H1 (cell line): ENCODE data around the gene HDHD5. TPM values are rescaled to one million over a fixed set of nuclear protein-coding genes. Genes with fewer than 3 reads are reported as not detected.

Experiments
- CTCF ChIA-PET: fragments of 300-600 bp; sonication (Branson Sonifier 250); formaldehyde crosslinking; loops from one replicate; lab custom pipeline; 2021; ENCODE audit not compliant: partially characterized antibody; lab: Charles Lee
- POLR2A ChIA-PET: fragments of 300-600 bp; sonication (Branson Sonifier 250); formaldehyde crosslinking; loops from one replicate; lab custom pipeline; 2021; ENCODE audit warnings: inconsistent platforms; ENCODE audit not compliant: partially characterized antibody; lab: Charles Lee
- DNase-seq, 2 experiments: peaks; one replicate each; pipeline versions ENCODE4 v3.0.0 to v3.0.0-alpha.2; 2010 to 2022; ENCODE audit warnings: low spot score in 2 of 2, low read depth in 1 of 2, mixed read lengths in 1 of 2
- FAIRE-seq: peaks from 2 replicates; lab custom pipeline; 2011; peaks lifted over from hg19 to GRCh38; lab: Jason Lieb, UNC
- H2AFZ ChIP-seq: 2 replicates; pipeline ENCODE4 v1.8.1; 2012; ENCODE audit warnings: low read length, inconsistent platforms
- H2AK5ac ChIP-seq: 2 replicates; pipeline ENCODE4 v1.6.1; 2013; ENCODE audit warnings: low read depth, low read length
- H2BK120ac ChIP-seq: replicated peaks from 2 replicates; pipeline ENCODE3; 2013; ENCODE audit warnings: low read depth, low read length, inconsistent platforms
- H2BK12ac ChIP-seq: 2 replicates; pipeline ENCODE4 v1.6.1; 2013; ENCODE audit warnings: low read depth, low read length
- H2BK15ac ChIP-seq: 2 replicates; pipeline ENCODE4 v1.6.1; 2013; ENCODE audit warnings: low read length
- H2BK20ac ChIP-seq: 2 replicates; pipeline ENCODE4 v1.6.1; 2013; ENCODE audit warnings: low read length
- H2BK5ac ChIP-seq: 2 replicates; pipeline ENCODE4 v1.6.1; 2013; ENCODE audit warnings: low read depth, low read length
- H3K14ac ChIP-seq: 2 replicates; pipeline ENCODE4 v1.6.1; 2013; ENCODE audit warnings: inconsistent platforms; ENCODE audit not compliant: insufficient read length
- H3K18ac ChIP-seq: 2 replicates; pipeline ENCODE4 v1.6.1; 2013; ENCODE audit warnings: low read length; ENCODE audit errors: extremely low read depth
- H3K23ac ChIP-seq: 2 replicates; pipeline ENCODE4 v1.6.1; 2013; ENCODE audit warnings: inconsistent platforms; ENCODE audit not compliant: insufficient read length
- H3K23me2 ChIP-seq: 2 replicates; pipeline ENCODE4 v1.6.1; 2013; ENCODE audit warnings: low read depth, low read length
- H3K27ac ChIP-seq: 2 replicates; pipeline ENCODE4 v1.6.1; 2011; ENCODE audit warnings: low read depth, low read length, inconsistent platforms
- H3K27me3 ChIP-seq, 4 experiments: replicated peaks in 1 of 4; 1 replicate in 1 of 4; 2 replicates in 3 of 4; pipeline versions ENCODE4 v1.6.1 to v1.8.1; 2011 to 2013; ENCODE audit warnings: low read length in 3 of 4, mild to moderate bottlenecking in 3 of 4, inconsistent platforms in 2 of 4, mixed read lengths in 2 of 4, moderate library complexity in 1 of 4; ENCODE audit not compliant: control insufficient read depth in 3 of 4, insufficient read depth in 3 of 4; ENCODE audit errors: extremely low read depth in 1 of 4
- H3K36me3 ChIP-seq, 4 experiments: 2 replicates each; pipeline versions ENCODE4 v1.6.1 to v1.8.1; 2011 to 2013; ENCODE audit warnings: mild to moderate bottlenecking in 4 of 4, low read length in 3 of 4, moderate library complexity in 2 of 4, control low read depth in 1 of 4, inconsistent platforms in 1 of 4; ENCODE audit not compliant: insufficient read depth in 4 of 4, control insufficient read depth in 2 of 4
- H3K4ac ChIP-seq: replicated peaks from 2 replicates; pipeline ENCODE3; 2013; ENCODE audit warnings: low read length, low read depth, mixed read lengths, inconsistent platforms; ENCODE audit not compliant: insufficient read length
- H3K4me1 ChIP-seq, 4 experiments: replicated peaks in 1 of 4; 1 replicate in 1 of 4; 2 replicates in 3 of 4; pipeline versions ENCODE4 v1.6.1 to v1.8.1; 2011 to 2013; ENCODE audit warnings: low read length in 3 of 4, inconsistent platforms in 2 of 4, mixed read lengths in 1 of 4; ENCODE audit not compliant: insufficient read depth in 4 of 4, control insufficient read depth in 3 of 4
- H3K4me2 ChIP-seq, 2 experiments: 2 replicates each; pipeline versions ENCODE4 v1.6.1 to v1.8.1; 2011 to 2013; ENCODE audit warnings: low read depth in 2 of 2, low read length in 2 of 2, control low read depth in 1 of 2, inconsistent platforms in 1 of 2, mild to moderate bottlenecking in 1 of 2; ENCODE audit not compliant: insufficient read depth in 1 of 2
- H3K4me3 ChIP-seq, 4 experiments: fragments of 200-600, 300-600 bp in 1 of 4; sonication (generic), shearing (Covaris generic), sonication (Bioruptor Twin) in 1 of 4; 2 replicates each; pipeline versions ENCODE4 v1.5.1 to v1.8.1; 2011 to 2016; ENCODE audit warnings: low read length in 4 of 4, low read depth in 3 of 4, control low read depth in 2 of 4, inconsistent platforms in 2 of 4, mild to moderate bottlenecking in 2 of 4, mixed read lengths in 1 of 4, moderate library complexity in 1 of 4; ENCODE audit not compliant: insufficient read depth in 2 of 4; ENCODE audit errors: extremely low read depth in 1 of 4
- H3K56ac ChIP-seq: replicated peaks from 2 replicates; pipeline ENCODE3; 2013; ENCODE audit warnings: low read depth, mild to moderate bottlenecking, mixed read lengths, low read length, inconsistent platforms; ENCODE audit not compliant: insufficient read length
- H3K79me1 ChIP-seq: 2 replicates; pipeline ENCODE4 v1.6.1; 2013; ENCODE audit warnings: low read depth, low read length, control low read depth
- H3K79me2 ChIP-seq, 2 experiments: 2 replicates each; pipeline versions ENCODE4 v1.6.1 to v1.8.1; 2012 to 2013; ENCODE audit warnings: low read length in 2 of 2, mild to moderate bottlenecking in 2 of 2, inconsistent platforms in 1 of 2; ENCODE audit not compliant: insufficient read depth in 2 of 2, control insufficient read depth in 1 of 2
- H3K9ac ChIP-seq, 4 experiments: replicated peaks in 1 of 4; 1 replicate in 1 of 4; 2 replicates in 3 of 4; pipeline versions ENCODE4 v1.6.1 to v1.8.1; 2011 to 2013; ENCODE audit warnings: low read depth in 3 of 4, low read length in 3 of 4, control low read depth in 2 of 4, mild to moderate bottlenecking in 2 of 4, moderate library complexity in 2 of 4, inconsistent platforms in 1 of 4; ENCODE audit errors: extremely low read depth in 1 of 4
- H3K9me3 ChIP-seq, 2 experiments: 2 replicates each; pipeline versions ENCODE4 v1.6.1 to v1.8.1; 2012 to 2013; ENCODE audit warnings: mild to moderate bottlenecking in 2 of 2, moderate library complexity in 2 of 2, control low read depth in 1 of 2, inconsistent platforms in 1 of 2, low read depth in 1 of 2, low read length in 1 of 2, mixed read lengths in 1 of 2; ENCODE audit not compliant: insufficient read depth in 2 of 2
- H4K20me1 ChIP-seq, 2 experiments: replicated peaks in 1 of 2; 2 replicates each; pipeline versions ENCODE3 to v1.8.1; 2011 to 2013; ENCODE audit warnings: inconsistent platforms in 2 of 2, low read length in 2 of 2, mild to moderate bottlenecking in 1 of 2; ENCODE audit not compliant: insufficient read depth in 2 of 2, control insufficient read depth in 1 of 2
- H4K5ac ChIP-seq: 2 replicates; pipeline ENCODE4 v1.6.1; 2013; ENCODE audit warnings: low read length, low read depth, mixed read lengths, inconsistent platforms; ENCODE audit not compliant: insufficient read length
- H4K8ac ChIP-seq: 2 replicates; pipeline ENCODE4 v1.8.0; 2013; ENCODE audit warnings: mild to moderate bottlenecking, moderate library complexity, low read length, inconsistent platforms; ENCODE audit not compliant: insufficient read depth; ENCODE audit errors: extremely low read depth
- H4K91ac ChIP-seq: replicated peaks from 2 replicates; pipeline ENCODE3; 2013; ENCODE audit warnings: low read length, mixed read lengths, inconsistent platforms; ENCODE audit not compliant: insufficient read length
- ATF3 ChIP-seq: IDR thresholded peaks from 2 replicates; pipeline ENCODE4 v1.6.1; 2011; ENCODE audit warnings: low read depth, mild to moderate bottlenecking, low read length; ENCODE audit not compliant: insufficient read depth
- CHD1 ChIP-seq: IDR thresholded peaks from 2 replicates; pipeline ENCODE4 v1.6.1; 2012; ENCODE audit warnings: low read depth, low read length, improper control_type of control experiment
- E2F6 ChIP-seq: IDR thresholded peaks from 2 replicates; pipeline ENCODE4 v1.6.1; 2012; ENCODE audit warnings: inconsistent platforms
- EGR1 ChIP-seq: IDR thresholded peaks from 2 replicates; pipeline ENCODE4 v1.6.1; 2011; ENCODE audit warnings: low read depth, low read length, borderline replicate concordance
- HDAC2 ChIP-seq, 2 experiments: fragments of 300-600 bp in 1 of 2; sonication (generic) in 1 of 2; IDR thresholded peaks; 2 replicates each; pipeline ENCODE4 v1.6.1; 2011 to 2012; ENCODE audit warnings: low read depth in 2 of 2, low read length in 2 of 2, mild to moderate bottlenecking in 2 of 2, moderate library complexity in 2 of 2, borderline replicate concordance in 1 of 2, inconsistent platforms in 1 of 2
- HDAC6 ChIP-seq: IDR thresholded peaks from one replicate; pipeline ENCODE4 v1.7.1; 2012; ENCODE audit warnings: low read depth, mild to moderate bottlenecking, inconsistent platforms, low read length, moderate library complexity
- NANOG ChIP-seq: IDR thresholded peaks from 2 replicates; pipeline ENCODE4 v1.6.1; 2011; ENCODE audit warnings: low read length, low read depth, mild to moderate bottlenecking, inconsistent platforms; ENCODE audit not compliant: insufficient read depth, poor library complexity, severe bottlenecking
- NRF1 ChIP-seq: IDR thresholded peaks from 2 replicates; pipeline ENCODE4 v1.6.1; 2011; ENCODE audit warnings: mild to moderate bottlenecking, low read depth, low read length, improper control_type of control experiment
- POU5F1 ChIP-seq: IDR thresholded peaks from 2 replicates; pipeline ENCODE4 v1.6.1; 2011; ENCODE audit warnings: low read depth, mild to moderate bottlenecking, low read length, moderate library complexity
- RXRA ChIP-seq: IDR thresholded peaks from 2 replicates; pipeline ENCODE4 v1.6.1; 2011; ENCODE audit warnings: low read depth, mild to moderate bottlenecking, low read length, moderate library complexity; ENCODE audit not compliant: insufficient read depth
- TCF12 ChIP-seq: IDR thresholded peaks from 2 replicates; pipeline ENCODE4 v1.6.1; 2011; ENCODE audit warnings: low read depth, mild to moderate bottlenecking, low read length
- TEAD4 ChIP-seq: IDR thresholded peaks from 2 replicates; pipeline ENCODE4 v1.6.1; 2012; ENCODE audit warnings: low read depth, low read length, inconsistent platforms, mixed read lengths
- WGBS, 2 experiments: shearing (Covaris generic) in 1 of 2; methylation state at CpG; one replicate each; pipeline versions ENCODE4 v1.1.6 to v1.1.7; 2013 to 2015; ENCODE audit warnings: low lambda C conversion rate in 2 of 2, mixed read lengths in 2 of 2, inconsistent platforms in 1 of 2, low coverage in 1 of 2, missing lambda C conversion rate in 1 of 2; ENCODE audit not compliant: insufficient replicate concordance in 2 of 2, insufficient coverage in 1 of 2, insufficient read length in 1 of 2; ENCODE audit errors: extremely low coverage in 1 of 2, missing lambda C conversion rate in 1 of 2; 5-methylcytosine and 5-hydroxymethylcytosine counted together
- polyA plus RNA-seq, 7 experiments: library from polyadenylated mRNA; depleted of rRNA in 3 of 7; stranded (reverse) in 5 of 7; unstranded in 2 of 7; fragments of >200 nt in 5 of 7; fragments of 200-250 nt in 2 of 7; gene quantifications; 1 replicate in 5 of 7; 2 replicates in 1 of 7; 4 replicates in 1 of 7; pipeline versions ENCODE4 v1.2.1 to v1.2.3, GENCODE V29; 2011 to 2013; ENCODE audit warnings: missing spikeins in 2 of 7, mixed read lengths in 2 of 7
- total RNA-seq: library from RNA; stranded (reverse); fragmentation: NEBNext Ultra II Directional; extraction: Animal tissue kit (Norgen Biotek cat#: 25700); gene quantifications from 2 replicates; pipeline ENCODE4 v1.2.1, GENCODE V29; 2021

The HDHD5 gene
- total and polyA plus RNA-seq, 2 of the 8 experiments (the other 6 are each of a cell fraction or from before 2014, with no cell fraction given), result 68.3 to 123 TPM

- Histone ChIP-seq H2AFZ (no peak overlapping the region), H2BK5ac (no peak overlapping the region), H4K20me1 (peaks cover 2 to 13% of the 10 kb centered on the region in 2 experiments), H2BK120ac (no peak overlapping the region), H3K27ac (no peak overlapping the region), H3K36me3 (no peaks in the 10 kb centered on the region), H3K4me2 (no peak overlapping the region), H3K9me3 (no peaks in the 10 kb centered on the region), H3K56ac (no peak overlapping the region), H4K5ac (no peak overlapping the region), H2BK12ac (no peak overlapping the region), H2BK15ac (no peak overlapping the region), H2BK20ac (no peak overlapping the region), H2AK5ac (no peak overlapping the region), H3K9ac (no peak overlapping the region), H4K8ac (no peak overlapping the region), H3K23ac (no peak overlapping the region), H3K27me3 (no peaks in the 10 kb centered on the region), H3K14ac (no peak overlapping the region), H3K18ac (no peak overlapping the region), H3K4me3 (no peak overlapping the region), H3K4ac (no peak overlapping the region), H3K79me2 (peaks cover 32 to 95% of the 10 kb centered on the region in 2 experiments), H4K91ac (no peak overlapping the region), H3K23me2 (peaks cover 1% of the 10 kb centered on the region; the same call in 1 of the 2 replicates), H3K79me1 (peaks cover 20% of the 10 kb centered on the region), H3K4me1 (peaks cover 0 to 4% (median 2%) of the 10 kb centered on the region in 4 experiments; a peak in 4 of 7 replicates)
- CTCF ChIA-PET, result interaction anchor here (0.9 to 1.4 kb wide), 2 partner anchors 12 to 19 kb away, joined by 3 read pairs; no protein-coding TSS in a partner anchor
- DNase-seq, result no peak
- POLR2A ChIA-PET, result interaction anchor here (1.2 kb wide), 2 partner anchors 10 to 47 kb away, joined by 3 read pairs; no protein-coding TSS in a partner anchor
- TF ChIP-seq NANOG (no peak), NRF1 (no peak), CHD1 (no peak), HDAC6 (no peak), RXRA (no peak), ATF3 (no peak), TCF12 (no peak), E2F6 (no peak), POU5F1 (no peak), TEAD4 (no peak), EGR1 (no peak), HDAC2 (IDR thresholded peaks at IDR 0.05; ENCODE audit: borderline replicate concordance in 1 of 2, low read depth in 2 of 2, low read length in 2 of 2) (no peak)
- no peak for FAIRE-seq
- 93% methylated on average over 3 of the region's 3 CpGs; no CpG with 5 or more reads in 1 of the 2 experiments for WGBS, 2 experiments
Measured at GRCh38 chr22:17152971-17153370, 6.1 kb downstream of the HDHD5 start.
